COLO668 (cell line): ENCODE results near the gene ELMO1.

ENCODE experiments used
- DNase-seq: peaks from one replicate; lab custom pipeline; 2025; ENCODE audit not compliant: unreplicated experiment; lab: John Stamatoyannopoulos, UW

The ELMO1 gene

DNA sequence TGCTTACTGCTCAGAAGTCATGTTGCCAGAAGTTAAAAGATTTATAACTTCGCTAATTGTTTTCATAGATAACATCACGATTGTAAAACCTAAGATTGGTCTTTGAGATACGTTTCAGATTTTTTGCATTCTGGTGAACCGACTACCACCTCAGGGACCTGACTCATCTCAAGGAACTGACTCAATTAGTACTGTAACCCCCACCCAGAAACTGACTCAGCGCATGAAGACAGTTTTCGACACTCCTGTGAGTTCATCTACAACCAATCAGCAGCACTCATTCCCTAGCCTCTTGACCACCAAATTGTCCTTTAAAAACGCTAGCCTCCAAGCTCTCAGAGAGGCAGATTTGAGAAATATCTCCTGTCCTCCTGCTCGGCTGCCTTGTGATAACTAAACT is 72.3 kb downstream of the ELMO1 start:
- no peak for DNase-seq

DNA sequence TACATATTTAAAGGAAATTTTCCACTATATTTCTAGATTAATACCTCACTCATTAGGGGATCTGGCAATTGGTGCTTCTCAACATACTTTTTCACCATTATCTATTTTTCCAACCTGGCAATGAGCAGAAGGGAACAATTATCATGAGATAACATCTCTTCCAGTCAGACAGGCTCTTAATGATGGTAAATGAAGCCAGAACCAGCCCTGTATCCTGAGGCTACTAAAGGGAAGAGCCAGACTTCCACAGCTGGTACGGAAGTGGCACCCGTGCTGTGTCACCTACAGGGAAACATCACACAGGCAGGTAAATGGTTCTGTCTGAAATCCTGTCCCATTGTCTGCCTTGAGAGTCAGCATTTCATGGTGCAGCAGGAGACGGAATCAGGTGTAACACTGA is 75.9 kb downstream of the ELMO1 start:
- no peak for DNase-seq

DNA sequence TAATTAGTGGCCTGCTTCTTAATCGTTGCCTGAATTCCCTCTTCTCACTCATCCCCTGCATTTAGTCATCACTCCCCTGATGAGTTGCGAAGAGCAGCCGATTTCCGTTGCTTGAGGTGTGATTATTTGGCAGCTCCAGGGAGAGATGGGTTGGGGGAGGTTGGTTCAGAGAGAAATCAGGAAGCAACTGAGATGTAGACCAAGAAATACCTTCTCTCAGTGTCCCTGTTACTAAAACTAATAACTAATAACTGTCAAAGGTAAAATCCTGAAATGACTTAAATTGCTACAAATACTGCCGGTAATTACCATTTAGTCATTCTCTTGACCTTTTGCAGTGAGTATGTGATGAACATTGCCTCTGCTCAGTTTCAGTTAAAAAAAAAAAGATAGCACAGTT is 76.9 kb downstream of the ELMO1 start:
- no peak for DNase-seq

DNA sequence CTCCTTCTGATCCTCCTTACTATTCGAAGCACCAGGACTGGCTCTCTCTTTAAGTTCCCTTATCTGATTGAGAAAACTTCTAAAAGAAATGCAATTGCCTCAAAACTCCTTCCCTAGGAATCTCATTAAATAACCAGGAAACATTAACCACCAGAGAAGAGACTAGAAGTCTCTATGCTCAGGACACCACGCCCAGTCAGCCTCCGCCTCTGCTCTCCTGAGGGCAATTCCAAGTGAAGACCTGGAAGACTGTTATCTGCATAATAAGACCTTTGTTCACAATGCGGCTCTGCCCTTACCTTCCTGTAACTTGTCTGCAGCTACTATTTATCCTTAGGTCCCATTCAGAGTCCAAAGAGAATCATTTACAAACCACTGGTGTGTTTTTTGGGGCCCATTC is 78.8 kb downstream of the ELMO1 start:
- DNase-seq, result no peak

DNA sequence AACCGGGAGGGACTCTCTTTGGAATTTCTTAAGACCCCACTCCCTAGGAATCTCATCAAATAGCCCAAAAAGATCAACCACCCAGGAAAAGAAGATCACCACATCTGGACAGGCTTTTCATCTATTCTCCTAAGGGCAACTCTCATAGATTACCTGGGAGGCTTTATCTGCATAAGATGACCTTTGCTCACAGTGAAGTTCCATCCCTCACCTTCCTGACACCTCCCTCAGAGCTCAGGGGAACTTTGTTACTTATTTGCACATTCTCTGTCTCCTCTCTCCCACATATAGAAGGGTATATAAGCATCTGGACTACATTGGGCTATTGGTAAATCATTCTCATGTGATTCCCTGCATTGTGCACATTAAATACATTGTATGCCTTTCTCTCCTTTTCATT is 80.1 kb downstream of the ELMO1 start:
- DNase-seq, result no peak

DNA sequence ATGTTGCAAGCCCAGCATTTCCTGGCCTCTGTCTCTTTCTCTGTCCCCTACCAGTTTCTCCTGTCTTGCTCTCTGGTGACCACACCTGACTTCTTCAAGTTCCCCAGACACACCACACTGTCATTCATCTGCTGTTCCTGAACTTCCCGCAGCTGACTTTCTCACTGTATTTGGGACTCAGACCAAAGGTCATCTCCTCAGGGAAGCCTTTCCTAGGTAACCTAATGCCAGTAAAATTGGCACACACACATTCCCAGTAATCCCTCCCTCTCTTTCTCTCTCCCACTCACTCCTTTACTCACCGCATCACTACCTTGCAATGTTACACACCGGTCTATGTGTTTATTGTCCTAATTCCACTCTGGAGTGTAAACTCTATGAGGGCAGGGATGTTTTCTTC is 81.7 kb downstream of the ELMO1 start:
- no peak for DNase-seq

DNA sequence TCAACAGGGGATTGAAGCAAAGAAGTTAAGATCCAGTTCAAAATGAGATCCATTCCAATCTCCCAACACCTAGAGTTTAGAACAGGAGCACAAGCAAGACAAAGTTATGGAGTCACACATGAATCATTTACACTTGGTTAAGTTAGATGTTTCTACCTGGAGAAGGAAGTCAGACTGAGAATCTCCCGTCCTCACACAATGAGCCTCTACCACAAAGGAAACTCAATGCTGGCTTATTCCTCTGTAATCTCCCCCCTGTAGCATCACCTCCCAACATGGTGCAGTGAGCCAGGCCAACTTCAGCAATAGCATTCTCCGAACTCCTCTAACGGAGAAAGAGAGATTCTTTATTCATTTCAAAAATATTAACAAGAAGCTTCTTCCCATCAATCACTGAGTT is 82.2 kb downstream of the ELMO1 start:
- DNase-seq, result no peak

DNA sequence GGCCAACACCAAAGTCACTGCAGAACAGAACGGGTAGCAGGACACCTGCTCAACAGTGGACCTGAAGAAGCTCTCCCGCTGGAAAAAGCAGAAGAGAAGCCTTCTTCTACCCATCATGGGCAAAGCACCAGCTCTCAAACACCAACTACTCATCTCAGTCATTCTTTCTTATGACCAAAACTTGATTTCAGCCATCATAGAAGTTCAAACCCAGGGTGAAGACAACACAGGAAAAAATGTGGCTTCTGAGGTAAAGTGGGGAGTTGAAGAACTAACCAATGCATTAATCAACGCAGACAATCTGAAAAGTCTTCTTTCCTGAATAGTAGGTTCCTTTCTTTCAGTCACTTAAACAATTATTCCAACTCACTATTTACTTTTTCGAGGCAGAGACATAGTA is 83.3 kb downstream of the ELMO1 start:
- DNase-seq, result no peak

DNA sequence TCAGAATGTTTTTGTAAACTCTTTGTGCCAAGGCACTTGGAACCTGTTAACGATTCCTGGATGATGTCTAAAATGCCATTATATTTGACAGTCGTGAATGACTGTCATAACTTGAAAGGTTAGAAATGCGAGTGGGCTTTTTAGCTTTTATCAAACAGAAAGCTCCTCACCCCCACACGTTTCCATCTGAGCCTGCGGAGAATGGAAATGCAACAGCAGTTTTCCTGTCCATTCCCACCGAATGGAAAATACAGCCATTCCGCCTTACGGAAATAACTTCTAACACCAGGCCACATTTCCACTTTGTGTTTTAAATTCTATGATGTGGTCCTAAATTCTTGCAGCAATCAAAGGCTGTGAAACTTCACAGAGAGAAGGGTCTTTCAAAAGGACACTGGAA is 83.8 kb downstream of the ELMO1 start:
- no peak for DNase-seq

DNA sequence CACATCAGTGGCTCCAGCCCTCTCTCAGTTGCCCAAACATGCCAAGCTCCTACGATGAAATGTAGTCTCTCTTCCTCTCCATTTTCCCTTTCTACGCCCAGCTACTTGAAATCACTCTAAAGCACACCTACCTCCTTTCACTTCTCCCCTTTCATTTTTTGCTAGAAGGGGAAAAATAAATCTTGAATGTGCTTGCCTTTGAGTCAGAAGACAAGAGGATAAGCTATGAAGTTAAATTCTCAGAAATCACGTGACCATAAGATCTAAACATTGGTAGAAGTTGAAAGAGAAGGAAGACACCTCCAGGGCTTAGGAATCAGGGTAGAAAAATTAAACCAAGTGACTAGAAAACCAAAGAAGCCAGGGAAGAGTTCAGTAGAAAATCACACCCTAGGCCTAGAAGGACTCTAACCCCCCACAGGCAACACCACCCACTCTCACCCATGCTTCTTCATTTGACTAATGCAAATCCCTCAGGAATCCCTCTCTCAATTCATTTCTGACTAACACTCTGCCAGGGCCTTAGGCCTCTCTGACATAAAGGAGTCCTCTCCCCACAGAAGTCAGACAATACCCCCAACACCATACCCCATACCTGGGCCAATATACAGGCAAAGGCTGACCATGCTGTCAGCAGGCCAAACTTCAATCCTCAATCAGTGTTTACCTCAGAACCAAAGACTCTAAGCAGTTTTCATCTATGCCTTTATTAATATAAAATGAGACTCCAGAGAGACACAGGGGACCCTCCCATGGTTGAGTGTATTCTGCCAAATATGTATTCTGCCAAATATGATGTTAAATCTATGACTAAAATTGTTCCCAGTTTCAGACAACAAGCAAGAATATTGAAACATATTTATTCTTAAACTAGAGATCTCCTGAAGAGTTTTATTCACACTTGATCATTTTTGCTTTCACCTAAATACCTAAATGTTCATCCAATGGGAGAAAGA is 84.8 kb downstream of the ELMO1 start:
- no peak for DNase-seq

DNA sequence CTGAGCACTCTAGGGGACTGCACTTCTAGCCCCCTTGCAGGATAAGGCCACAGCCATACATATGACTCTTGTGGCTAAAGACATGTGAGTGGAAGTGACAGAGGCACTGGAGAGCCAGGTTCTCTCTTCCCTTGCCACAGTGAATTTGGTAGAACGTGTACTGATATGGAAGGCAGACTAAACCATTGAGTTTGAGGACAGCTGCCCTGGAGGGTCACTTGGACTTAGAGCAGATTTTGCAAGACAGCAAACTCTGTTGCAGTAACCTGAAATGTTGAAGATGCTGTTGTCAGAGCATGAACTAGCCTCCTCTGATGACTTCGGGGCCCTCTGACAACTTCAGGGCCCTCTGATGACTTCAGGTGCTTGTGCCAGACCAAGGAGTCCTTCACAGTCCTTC is 85.9 kb downstream of the ELMO1 start:
- no peak for DNase-seq

DNA sequence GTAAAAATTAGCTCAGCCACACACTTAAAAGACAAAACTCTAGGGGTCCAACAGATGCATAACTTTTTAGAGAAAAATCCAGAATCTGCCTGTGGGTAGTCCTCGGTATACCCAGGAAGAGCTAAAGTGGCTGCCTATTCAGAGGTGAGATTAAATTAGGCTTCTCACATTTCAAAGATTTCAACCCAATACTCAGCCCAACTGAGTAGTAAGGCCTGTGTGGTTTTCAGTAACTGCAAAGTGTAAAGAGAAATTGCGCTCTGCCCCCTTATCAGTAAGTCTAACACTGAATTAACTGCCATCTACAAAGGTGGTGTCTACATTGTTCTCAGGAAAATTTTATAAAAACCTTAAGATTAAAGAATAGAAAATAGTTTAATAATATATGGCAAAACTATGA is 88.2 kb downstream of the ELMO1 start:
- no peak for DNase-seq

DNA sequence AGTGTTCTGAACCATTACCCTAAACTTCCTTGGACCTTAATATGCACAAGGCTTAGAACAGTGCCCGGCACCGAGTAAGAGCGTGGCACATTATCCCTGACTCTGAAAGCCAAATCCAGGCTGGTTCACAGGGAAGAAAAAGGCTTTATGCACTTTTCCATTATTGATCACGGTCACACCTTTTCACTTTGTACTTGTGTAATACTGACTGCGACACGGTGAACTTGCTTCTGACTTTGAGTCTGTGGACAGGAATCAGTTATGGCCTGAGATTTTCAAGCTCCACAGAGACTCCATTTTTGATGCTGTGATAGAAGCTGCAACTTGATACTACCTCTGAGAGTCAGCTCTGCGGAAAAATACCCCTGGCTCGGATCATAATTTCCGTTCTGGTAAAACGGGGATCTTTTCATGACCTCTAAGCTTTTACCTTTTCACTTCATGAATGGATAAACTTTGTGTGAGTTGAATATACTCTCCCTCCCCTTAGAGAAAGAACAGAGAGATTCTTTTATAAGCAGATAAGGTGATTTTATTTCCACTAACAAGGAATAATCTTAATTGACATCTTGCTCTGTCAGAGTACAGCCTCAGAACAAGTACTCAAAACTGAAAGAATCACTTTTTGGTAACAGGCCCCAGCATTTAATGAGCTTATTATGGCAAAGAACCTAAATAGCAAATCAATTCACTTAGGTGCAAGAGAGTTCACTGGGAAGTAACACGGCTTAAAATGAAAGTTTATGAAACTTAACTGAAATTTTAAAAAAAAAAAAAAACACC is 88.8 kb downstream of the ELMO1 start:
- DNase-seq, result no peak

DNA sequence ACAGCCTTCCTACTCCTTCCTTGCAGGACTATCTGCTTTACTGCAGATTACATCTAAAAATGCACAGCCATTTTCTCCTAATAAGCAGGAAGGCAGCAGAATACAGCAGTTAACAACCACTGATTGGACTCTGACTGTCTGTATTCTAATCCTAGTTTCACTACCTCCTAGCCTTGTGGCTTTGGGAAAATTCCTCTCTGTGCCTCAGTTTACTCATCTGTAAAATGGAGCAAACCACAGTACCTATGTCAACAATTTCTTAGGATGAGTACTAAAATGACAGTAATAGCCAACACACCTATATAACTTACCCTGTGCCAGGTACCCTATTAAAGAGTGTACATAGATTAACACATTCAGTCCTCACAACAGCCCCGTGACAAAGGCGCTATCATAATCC is 89.5 kb downstream of the ELMO1 start:
- no peak for DNase-seq

DNA sequence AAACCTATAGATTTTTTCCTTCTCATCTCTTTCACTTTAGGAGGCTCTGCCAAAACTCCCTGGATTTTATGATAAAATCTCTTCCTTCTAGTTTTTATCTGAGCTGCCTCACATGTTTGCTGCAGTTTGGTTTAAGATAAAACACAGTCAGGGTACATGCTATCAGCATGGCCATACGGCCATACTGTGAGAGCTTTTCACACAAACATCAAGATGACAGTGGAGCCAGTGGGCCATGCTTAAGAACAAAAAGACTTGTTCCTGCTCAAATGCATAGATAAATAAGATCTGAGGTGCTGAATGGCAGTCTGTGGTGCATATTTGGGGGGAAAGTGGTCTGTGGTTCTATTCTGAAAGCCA is 91.0 kb downstream of the ELMO1 start:
- DNase-seq, result no peak

DNA sequence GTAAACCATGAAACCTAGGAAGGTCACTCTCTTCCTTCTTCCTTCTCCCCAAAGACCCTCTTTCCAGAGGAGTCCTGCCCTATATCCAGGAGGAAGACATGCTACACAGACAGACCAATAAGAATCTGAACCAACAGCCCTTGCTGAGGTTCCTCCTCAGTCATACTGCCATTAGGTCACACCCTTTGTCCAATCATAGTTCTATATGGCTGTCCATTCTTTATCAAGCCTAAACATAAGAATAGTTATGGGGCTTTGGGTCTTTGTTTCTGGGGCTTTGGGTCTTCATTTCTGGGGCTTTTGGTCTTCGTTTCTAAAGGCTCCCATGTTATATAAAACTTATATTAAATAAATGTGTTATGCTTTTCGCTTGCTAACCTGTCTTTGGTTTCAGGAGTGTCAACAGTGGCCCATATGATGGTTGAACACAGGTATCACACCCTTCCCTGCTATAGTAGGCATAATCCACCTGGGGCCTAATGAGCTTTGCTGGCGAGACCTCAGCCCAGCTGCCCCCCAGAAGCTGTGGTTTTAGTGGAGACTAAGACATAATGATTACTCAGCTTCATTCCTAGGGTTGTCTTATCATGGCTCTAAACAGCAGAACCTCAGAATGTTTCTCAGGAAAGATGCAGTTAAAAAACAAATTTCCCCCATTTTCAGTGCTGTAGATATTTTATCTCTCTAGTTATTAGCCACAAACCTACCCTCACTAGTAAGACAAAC is 91.6 kb downstream of the ELMO1 start:
- DNase-seq, result no peak

DNA sequence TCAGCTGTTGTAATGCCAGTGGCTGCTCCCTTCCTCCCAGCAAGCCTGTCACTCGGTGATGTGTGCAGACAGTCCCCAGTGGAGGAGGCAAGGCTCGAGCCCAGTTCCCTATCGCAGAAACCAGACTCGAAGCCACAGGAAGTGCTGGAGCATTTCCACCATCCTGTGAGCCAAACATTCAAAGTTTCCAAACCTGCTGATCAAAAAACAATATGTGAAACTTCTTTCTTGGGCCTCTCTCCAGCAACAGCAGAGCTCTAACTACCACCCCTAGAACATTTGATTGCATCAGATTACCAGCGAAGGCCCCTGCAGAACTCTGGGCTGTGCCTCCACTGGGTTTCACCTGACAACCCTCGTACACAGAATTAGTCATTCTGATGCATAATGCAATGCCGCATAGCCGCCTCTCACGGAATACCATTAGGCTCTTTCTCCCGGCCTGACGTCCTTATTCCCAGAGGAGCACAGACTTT is 94.0 kb downstream of the ELMO1 start:
- DNase-seq, result no peak

DNA sequence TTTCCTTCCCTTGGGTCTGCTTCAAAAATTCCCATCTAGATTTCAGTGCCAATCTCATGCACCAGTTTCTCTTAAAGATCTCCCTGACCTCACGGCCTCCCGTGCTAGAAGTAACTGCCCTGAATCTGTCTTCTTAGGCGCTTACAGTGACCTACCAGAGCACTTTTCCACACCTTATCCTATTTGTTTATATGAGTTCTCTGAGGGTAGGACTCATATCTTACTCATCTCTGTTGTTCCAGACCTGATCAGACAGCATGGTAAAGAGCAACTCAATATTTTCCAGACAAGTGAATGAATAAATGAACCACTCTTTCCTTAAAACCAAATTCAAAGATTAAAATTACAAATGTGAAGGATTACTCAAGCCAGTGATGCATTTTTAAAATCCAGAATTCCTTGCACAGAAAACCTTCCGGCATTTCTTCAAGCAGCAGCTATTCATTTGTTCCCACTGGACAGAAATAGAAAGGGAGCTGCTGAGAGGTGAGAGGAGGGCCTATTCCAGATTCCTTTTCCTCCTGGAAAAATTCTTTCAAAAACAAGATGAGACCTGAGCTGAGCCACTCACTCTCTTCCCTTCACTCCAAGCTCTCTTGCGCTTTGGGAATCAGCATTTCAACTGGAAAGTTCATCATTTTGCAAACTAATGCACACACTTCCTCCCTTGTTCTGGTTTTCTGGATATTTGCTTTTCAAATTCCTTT is 94.6 kb downstream of the ELMO1 start:
- no peak for DNase-seq

DNA sequence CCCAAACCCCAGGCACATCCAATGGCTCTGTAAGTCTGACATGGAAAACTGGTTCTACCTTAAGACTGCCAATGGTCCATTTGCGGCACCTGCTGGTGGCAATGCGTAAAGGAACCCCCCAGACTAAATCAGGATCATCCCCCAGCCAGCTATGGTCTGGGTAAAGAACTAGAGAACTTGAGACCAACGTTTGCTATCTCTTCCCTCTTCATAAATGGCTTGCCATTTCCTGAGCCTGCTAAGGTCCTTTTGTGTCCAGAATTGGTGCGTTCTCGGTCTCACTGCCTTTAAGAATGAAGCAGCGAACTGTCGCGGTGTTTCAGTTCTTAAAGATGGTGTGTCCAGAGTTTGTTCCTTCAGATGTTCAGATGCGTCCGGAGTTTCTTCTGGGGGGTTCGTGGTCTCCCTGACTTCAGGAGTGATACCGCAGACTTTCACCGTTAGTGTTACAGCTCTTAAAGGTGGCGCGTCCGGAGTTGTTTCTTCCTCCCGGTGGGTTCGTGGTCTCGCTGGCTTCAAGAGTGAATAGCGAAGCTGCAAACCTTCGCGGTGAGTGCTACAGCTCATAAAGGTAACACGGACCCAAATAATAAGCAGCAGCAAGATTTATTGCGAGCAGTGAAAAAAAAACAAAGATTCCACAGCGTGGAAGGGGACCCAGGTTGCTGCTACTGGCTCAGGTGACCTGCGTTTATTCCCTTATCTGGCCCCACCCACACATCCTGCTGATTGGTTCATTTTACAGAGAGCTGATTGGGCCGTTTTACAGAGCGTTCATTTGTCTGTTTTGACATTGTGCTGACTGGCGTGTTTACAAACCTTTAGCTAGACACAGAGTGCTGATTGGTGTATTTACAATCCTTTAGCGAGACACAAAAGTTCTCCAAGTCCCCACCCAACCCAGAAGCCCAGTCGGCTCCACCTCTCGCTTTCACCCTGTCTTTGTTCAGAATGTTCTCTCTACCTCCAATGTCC is 95.4 kb downstream of the ELMO1 start:
- peak; percentile 41 for DNase-seq
